Brain microvascular endothelial cell (primary cell): ENCODE data around the gene VPS50.

ENCODE experiments used
- DNase-seq: peaks from one replicate; pipeline ENCODE4 v3.0.0-alpha.2; 2020
- H3K27ac ChIP-seq: fragments of 250-450 bp; sonication (Bioruptor Pico); 2 replicates; pipeline ENCODE4 v1.5.1; 2020; ENCODE audit warnings: mild to moderate bottlenecking, moderate library complexity
- H3K27me3 ChIP-seq: fragments of 250-450 bp; sonication (Bioruptor Pico); replicated peaks from 2 replicates; pipeline ENCODE4 v1.5.1; 2020; ENCODE audit warnings: mild to moderate bottlenecking
- H3K36me3 ChIP-seq: fragments of 250-450 bp; sonication (Bioruptor Pico); replicated peaks from 2 replicates; pipeline ENCODE4 v1.5.1; 2020; ENCODE audit warnings: mild to moderate bottlenecking
- H3K4me3 ChIP-seq: 2 replicates; pipeline ENCODE4 v1.5.1; 2011; ENCODE audit warnings: low read depth, mild to moderate bottlenecking, control low read depth, low read length, moderate library complexity
- CTCF ChIP-seq: IDR thresholded peaks from 2 replicates; pipeline ENCODE4 v1.5.1; 2011; ENCODE audit warnings: low read depth, mild to moderate bottlenecking, moderate library complexity, low read length, control low read depth, inconsistent platforms; ENCODE audit errors: missing control alignments
- in situ Hi-C: cut with HindIII; loops from 2 replicates; pipeline ENCODE4 v1.10.0; 2017; ENCODE audit warnings: low sequenced_read_pairs, low pct_ligation_motif_present

The VPS50 gene

DNA sequence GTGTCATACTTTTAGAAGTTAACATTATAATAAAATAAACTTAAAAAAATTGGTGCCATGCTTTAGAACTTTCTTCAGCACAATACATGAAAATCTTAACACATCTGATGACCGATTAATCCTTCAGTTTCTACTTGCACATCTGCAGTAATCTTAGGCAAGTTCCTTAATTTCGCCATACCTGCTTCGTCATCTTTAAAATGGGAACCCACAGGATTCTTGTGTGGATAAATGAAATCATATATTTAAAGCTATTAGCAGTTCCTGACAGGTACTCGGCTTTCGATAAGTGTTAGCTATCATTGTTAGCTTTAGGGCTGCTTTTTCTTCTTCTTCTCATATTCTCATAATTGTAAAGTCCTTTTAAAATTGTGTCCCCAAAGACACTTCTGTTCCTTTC, 907 bp upstream of the VPS50 start:
- no peak for TF ChIP-seq CTCF
- in situ Hi-C loops: no loop called here
- no peak for DNase-seq
- Histone ChIP-seq H3K36me3 (no peaks in the 10 kb centered on the region), H3K27me3 (no peaks in the 10 kb centered on the region), H3K27ac (no peak overlapping the region), H3K4me3 (peak overlapping the region; percentile 92)

- Histone ChIP-seq H3K27ac (no peak overlapping the region), H3K27me3 (no peaks in the 10 kb centered on the region), H3K4me3 (peak overlapping the region; percentile 92), H3K36me3 (no peaks in the 10 kb centered on the region)
- no peak for TF ChIP-seq CTCF
- in situ Hi-C loops: no loop called here
- DNase-seq: no peak
Measured at GRCh38 chr7:93232673-93233018, 480 bp downstream of the VPS50 start.

- in situ Hi-C loops: no loop called here
- TF ChIP-seq CTCF: no peak
Measured at GRCh38 chr7:93235541-93235940, 3.4 kb downstream of the VPS50 start.

DNA sequence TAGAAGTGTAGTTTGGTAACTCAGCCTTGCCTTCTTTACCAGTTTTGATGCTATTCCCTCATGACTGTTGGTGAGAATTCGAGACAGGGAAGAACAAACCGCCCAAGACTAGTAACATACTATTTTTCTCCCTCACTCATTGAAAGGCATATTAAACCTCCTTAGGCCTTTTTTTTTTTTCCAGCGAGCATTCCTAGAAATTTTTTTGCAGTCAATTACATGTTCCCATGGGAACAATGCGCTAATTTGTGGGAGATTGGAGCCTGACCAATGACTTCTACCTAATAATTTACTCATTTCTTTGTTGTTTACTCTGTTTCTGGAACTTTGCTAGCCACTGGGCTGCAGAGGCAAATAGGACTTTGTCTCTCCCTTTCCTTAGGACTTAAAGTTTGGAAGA, 6.0 kb downstream of the VPS50 start:
- Histone ChIP-seq H3K27ac (no peak overlapping the region), H3K36me3 (no peaks in the 10 kb centered on the region), H3K27me3 (no peaks in the 10 kb centered on the region), H3K4me3 (no peak overlapping the region)
- no peak for DNase-seq
- TF ChIP-seq CTCF: no peak
- in situ Hi-C loops: no loop called here

More at GRCh38 chr7:93235541-93235940, 3.4 kb downstream of the VPS50 start:
- Histone ChIP-seq H3K27me3 (no peaks in the 10 kb centered on the region), H3K4me3 (no peak overlapping the region), H3K36me3 (no peaks in the 10 kb centered on the region), H3K27ac (no peak overlapping the region)
- DNase-seq: no peak

DNA sequence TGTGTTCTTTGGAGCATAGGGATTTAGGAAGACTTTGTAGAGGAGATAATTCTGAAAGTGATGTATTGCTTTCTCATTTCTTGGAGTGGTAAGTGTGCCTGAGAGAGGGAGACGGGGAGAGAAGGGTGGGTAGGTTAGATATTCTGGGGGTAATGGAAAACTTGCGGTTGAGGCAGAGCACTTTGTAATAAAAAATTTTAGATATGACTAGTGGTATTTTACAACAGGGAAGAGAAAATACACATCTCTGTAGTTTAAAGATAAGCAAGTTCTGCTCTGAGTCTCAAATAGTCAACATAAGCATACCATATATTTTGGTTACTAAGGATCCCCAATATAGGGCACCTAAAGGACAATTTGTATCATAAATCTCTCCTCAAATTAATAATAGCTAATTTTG, 6.6 kb downstream of the VPS50 start:
- no peak for DNase-seq
- in situ Hi-C loops: no loop called here
- H3K27me3 ChIP-seq: no peaks in the 10 kb centered on the region
- no peak overlapping the region for H3K27ac ChIP-seq
- H3K4me3 ChIP-seq: no peak overlapping the region
- H3K36me3 ChIP-seq: no peaks in the 10 kb centered on the region
- TF ChIP-seq CTCF: no peak

- Histone ChIP-seq H3K4me3 (no peak overlapping the region), H3K27me3 (no peaks in the 10 kb centered on the region), H3K36me3 (no peaks in the 10 kb centered on the region), H3K27ac (no peak overlapping the region)
- in situ Hi-C loops: no loop called here
- no peak for TF ChIP-seq CTCF
- DNase-seq: no peak
Measured at GRCh38 chr7:93239824-93240223, 7.7 kb downstream of the VPS50 start.
